Left ventricle myocardium inferior (tissue), 1 donor: ENCODE data around the gene CCDC28A. TPM values are rescaled to one million over a fixed set of nuclear protein-coding genes. Genes with fewer than 3 reads are reported as not detected.

ENCODE experiments used
- DNase-seq: peaks from one replicate; pipeline ENCODE4 v3.0.0-alpha.2; 2020
- H3K27ac ChIP-seq: fragments of 200-600 bp; replicated peaks from 2 replicates; pipeline ENCODE4 v1.8.0; 2021
- H3K27me3 ChIP-seq: fragments of 200-600 bp; 2 replicates; pipeline ENCODE4 v1.8.0; 2021; ENCODE audit warnings: low read depth
- H3K36me3 ChIP-seq: fragments of 200-600 bp; 2 replicates; pipeline ENCODE4 v1.8.0; 2021
- H3K4me1 ChIP-seq: fragments of 200-600 bp; 2 replicates; pipeline ENCODE4 v1.8.0; 2021
- H3K4me3 ChIP-seq: fragments of 200-600 bp; 2 replicates; pipeline ENCODE4 v1.8.0; 2021; ENCODE audit warnings: mild to moderate bottlenecking, moderate library complexity
- H3K9me3 ChIP-seq: fragments of 200-600 bp; replicated peaks from 2 replicates; pipeline ENCODE4 v1.8.0; 2021
- CTCF ChIP-seq: fragments of 200-600 bp; IDR thresholded peaks from 2 replicates; pipeline ENCODE4 v1.8.0; 2021; ENCODE audit warnings: antibody characterized with exemption, mild to moderate bottlenecking, borderline replicate concordance
- intact Hi-C: fragments of 100-400 bp; cut with micrococcal nuclease; formaldehyde crosslinking; loops from one replicate; pipeline ENCODE4 v1.11.0; 2022
- total RNA-seq: library from RNA; stranded (reverse); fragmentation: NEBNext Ultra II Directional; extraction: Animal tissue kit (Norgen Biotek cat#: 25700); gene quantifications from one replicate; pipeline ENCODE4 v1.2.1, GENCODE V29; 2021
- donor health status: DM: no; HTN: yes; CAD: no; lungs with severe emphysema.

The CCDC28A gene
- total RNA-seq, 1 donor from 2014 or later = 9.0 TPM

- Histone ChIP-seq H3K27ac (no peak overlapping the region), H3K36me3 (no peaks in the 10 kb centered on the region), H3K27me3 (no peaks in the 10 kb centered on the region), H3K4me3 (no peak overlapping the region), H3K4me1 (no peaks in the 10 kb centered on the region), H3K9me3 (no peaks in the 10 kb centered on the region)
- peak; percentile 79 for TF ChIP-seq CTCF
- DNase-seq = no peak
- intact Hi-C loops = loop anchor here (5.0 kb wide), 2 partner anchors 69 to 174 kb away; no protein-coding TSS in a partner anchor
Measured at GRCh38 chr6:138765896-138766655, 7.5 kb upstream of the CCDC28A start.

GRCh38 chr6:138769102-138769676 lies 4.4 kb upstream of the CCDC28A start:
- H3K4me3 ChIP-seq = no peak overlapping the region
- DNase-seq = no peak
- no peaks in the 10 kb centered on the region for H3K9me3 ChIP-seq
- H3K4me1 ChIP-seq = peaks cover 16% of the 10 kb centered on the region
- no peak overlapping the region for H3K27ac ChIP-seq
- no peaks in the 10 kb centered on the region for H3K27me3 ChIP-seq
- H3K36me3 ChIP-seq = no peaks in the 10 kb centered on the region
- intact Hi-C loops = loop anchor here (5.0 kb wide), 2 partner anchors 72 to 177 kb away; no protein-coding TSS in a partner anchor
- TF ChIP-seq CTCF = no peak

GRCh38 chr6:138772596-138773176 lies 883 bp upstream of the CCDC28A start:
- Histone ChIP-seq H3K4me1 (peaks cover 34% of the 10 kb centered on the region), H3K36me3 (peaks cover 21% of the 10 kb centered on the region), H3K9me3 (no peaks in the 10 kb centered on the region), H3K4me3 (peak overlapping the region; percentile 87), H3K27me3 (no peaks in the 10 kb centered on the region), H3K27ac (peak overlapping the region; percentile 98)
- no peak for TF ChIP-seq CTCF
- intact Hi-C loops = no loop called here
- no peak for DNase-seq

- H3K36me3 ChIP-seq = peaks cover 32% of the 10 kb centered on the region
- intact Hi-C loops = no loop called here
- H3K4me1 ChIP-seq = peaks cover 34% of the 10 kb centered on the region
- no peaks in the 10 kb centered on the region for H3K9me3 ChIP-seq
- H3K4me3 ChIP-seq = peak overlapping the region; percentile 87
- no peak for DNase-seq
- H3K27me3 ChIP-seq = no peaks in the 10 kb centered on the region
- H3K27ac ChIP-seq = peak overlapping the region; percentile 98
- no peak for TF ChIP-seq CTCF
Measured at GRCh38 chr6:138774370-138774769, 801 bp downstream of the CCDC28A start.

- H3K4me1 ChIP-seq = peaks cover 34% of the 10 kb centered on the region
- no peak overlapping the region for H3K27ac ChIP-seq
- H3K9me3 ChIP-seq = no peaks in the 10 kb centered on the region
- no peaks in the 10 kb centered on the region for H3K27me3 ChIP-seq
- intact Hi-C loops = no loop called here
- no peak for DNase-seq
- H3K36me3 ChIP-seq = peaks cover 46% of the 10 kb centered on the region
- TF ChIP-seq CTCF = no peak
- H3K4me3 ChIP-seq = no peak overlapping the region
Measured at GRCh38 chr6:138776659-138777058, 3.1 kb downstream of the CCDC28A start.
